Stomach (tissue), 9 donors: ENCODE data around the gene RND1. TPM values are rescaled to one million over a fixed set of nuclear protein-coding genes. Genes with fewer than 3 reads are reported as not detected.
"Not testable (repeated sequence)": the region's sequence is repeated elsewhere in the genome, so short reads cannot be mapped to it uniquely, and the experiment has no call there.

Experiments used
- DNase-seq, 2 donors: peaks; one replicate each; pipeline versions ENCODE4 v3.0.0 to v3.0.0-alpha.2; 2013 to 2019
- H3K27ac ChIP-seq, 5 donors: fragments of 200-600 bp in 4 of 5; sonication (generic) in 4 of 5; one replicate each; pipeline ENCODE4 v1.5.1; 2013 to 2019; ENCODE audit warnings: mild to moderate bottlenecking in 1 of 5, moderate library complexity in 1 of 5
- H3K27me3 ChIP-seq, 3 donors: fragments of 200-600 bp; sonication (generic); one replicate each; pipeline ENCODE4 v1.5.1; 2017 to 2019; ENCODE audit warnings: mixed run types in 1 of 3
- H3K36me3 ChIP-seq, 4 donors: fragments of 200-600 bp; sonication (generic); 1 replicate in 3 of 4; 2 replicates in 1 of 4; pipeline ENCODE4 v1.5.1; 2016 to 2019
- H3K4me1 ChIP-seq, 4 donors: fragments of 200-600 bp; sonication (generic); one replicate each; pipeline ENCODE4 v1.5.1; 2016 to 2019
- H3K4me3 ChIP-seq, 4 donors: fragments of 200-600 bp; sonication (generic) in 3 of 4; one replicate each; pipeline ENCODE4 v1.5.1; 2016 to 2019; ENCODE audit warnings: mild to moderate bottlenecking in 1 of 4
- H3K9me3 ChIP-seq, 4 donors: fragments of 200-600 bp; sonication (generic); one replicate each; pipeline ENCODE4 v1.5.1; 2016 to 2019
- EP300 ChIP-seq: sonication (generic); formaldehyde crosslinking; IDR thresholded peaks from one replicate; pipeline ENCODE4 v1.6.1; 2017; ENCODE audit warnings: antibody characterized with exemption
- POLR2A ChIP-seq, 4 donors: fragments of 450-650 bp; IDR thresholded peaks; one replicate each; pipeline ENCODE4 v1.6.1; 2016; ENCODE audit warnings: antibody characterized with exemption in 4 of 4, control low read depth in 2 of 4, mild to moderate bottlenecking in 1 of 4, moderate library complexity in 1 of 4
- POLR2AphosphoS5 ChIP-seq, 3 donors: sonication (generic); formaldehyde crosslinking; IDR thresholded peaks; one replicate each; pipeline ENCODE4 v1.6.1; 2016; ENCODE audit warnings: antibody characterized with exemption in 3 of 3
- WGBS, 5 donors: extraction: QIAGEN DNeasy Blood & Tissue Kit in 3 of 5; methylation state at CpG; one replicate each; pipeline versions ENCODE4 v1.1.5 to v1.1.7; 2013 to 2018; 5-methylcytosine and 5-hydroxymethylcytosine counted together
- intact Hi-C: fragments of 100-400 bp; cut with DNase I; formaldehyde crosslinking; loops from one replicate; pipeline ENCODE4 v1.15.1; 2023; ENCODE audit warnings: low total_unique reads
- polyA plus RNA-seq, 3 donors: library from polyadenylated mRNA; stranded (reverse); fragments of 200-250 nt; gene quantifications; one replicate each; pipeline ENCODE4 v1.2.3, GENCODE V29; 2013
- total RNA-seq, 5 donors: library from RNA; depleted of rRNA; stranded (reverse); fragments of >200 nt; gene quantifications; one replicate each; pipeline versions ENCODE4 v1.1.0 to v1.2.3, GENCODE V29; 2014 to 2016
- TF ChIP-seq, protein P1 (sequence below), 7 experiments: fragments of 450-650 bp in 4 of 7; fragments of 200-600 bp in 3 of 7; sonication (generic) in 3 of 7; IDR thresholded peaks; one replicate each; pipeline ENCODE4 v1.5.1; 2016 to 2019; ENCODE audit warnings: antibody characterized with exemption in 7 of 7, control low read depth in 2 of 7, mild to moderate bottlenecking in 1 of 7
- donor health status: healthy with polysubstance abuse.
- donor health status: Bipolar disorder and iron deficiency.
- donor health status: healthy.

The RND1 gene
- total and polyA plus RNA-seq, 8 donors = 3.5 to 21.0 (median 12.2) TPM; not detected in 1

- no peak overlapping the region for H3K4me3 ChIP-seq
- no peaks in the 10 kb centered on the region for H3K9me3 ChIP-seq
- no peak for DNase-seq
- 86 to 96% (median 95%) methylated on average over 5 of the region's 5 CpGs for WGBS, 5 donors
- peaks cover 0 to 25% (median 12%) of the 10 kb centered on the region in 4 donors for H3K4me1 ChIP-seq
- H3K27me3 ChIP-seq = peaks cover 0 to 23% (median 0%) of the 10 kb centered on the region in 3 donors
- H3K27ac ChIP-seq = no peak overlapping the region
- TF ChIP-seq, protein P1, sequence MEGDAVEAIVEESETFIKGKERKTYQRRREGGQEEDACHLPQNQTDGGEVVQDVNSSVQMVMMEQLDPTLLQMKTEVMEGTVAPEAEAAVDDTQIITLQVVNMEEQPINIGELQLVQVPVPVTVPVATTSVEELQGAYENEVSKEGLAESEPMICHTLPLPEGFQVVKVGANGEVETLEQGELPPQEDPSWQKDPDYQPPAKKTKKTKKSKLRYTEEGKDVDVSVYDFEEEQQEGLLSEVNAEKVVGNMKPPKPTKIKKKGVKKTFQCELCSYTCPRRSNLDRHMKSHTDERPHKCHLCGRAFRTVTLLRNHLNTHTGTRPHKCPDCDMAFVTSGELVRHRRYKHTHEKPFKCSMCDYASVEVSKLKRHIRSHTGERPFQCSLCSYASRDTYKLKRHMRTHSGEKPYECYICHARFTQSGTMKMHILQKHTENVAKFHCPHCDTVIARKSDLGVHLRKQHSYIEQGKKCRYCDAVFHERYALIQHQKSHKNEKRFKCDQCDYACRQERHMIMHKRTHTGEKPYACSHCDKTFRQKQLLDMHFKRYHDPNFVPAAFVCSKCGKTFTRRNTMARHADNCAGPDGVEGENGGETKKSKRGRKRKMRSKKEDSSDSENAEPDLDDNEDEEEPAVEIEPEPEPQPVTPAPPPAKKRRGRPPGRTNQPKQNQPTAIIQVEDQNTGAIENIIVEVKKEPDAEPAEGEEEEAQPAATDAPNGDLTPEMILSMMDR (IDR thresholded peaks at IDR 0.05) = no peak
- TF ChIP-seq POLR2A (IDR thresholded peaks at IDR 0.05) = no peak
- no peak for TF ChIP-seq POLR2AphosphoS5 (IDR thresholded peaks at IDR 0.05)
- no peak for TF ChIP-seq EP300
- intact Hi-C loops = loop anchor here (5.0 kb wide), 1 partner anchor 33 kb away; no protein-coding TSS in a partner anchor
- H3K36me3 ChIP-seq = peaks cover 3 to 54% (median 39%) of the 10 kb centered on the region in 4 donors
These were observed 6.1 kb downstream of the RND1 start for GRCh38 chr12:48859607-48860006.

- no peak overlapping the region for H3K27ac ChIP-seq
- TF ChIP-seq EP300 (no peak), POLR2A (IDR thresholded peaks at IDR 0.05) (no peak), POLR2AphosphoS5 (IDR thresholded peaks at IDR 0.05) (no peak)
- TF ChIP-seq, protein P1 (IDR thresholded peaks at IDR 0.05) = no peak
- H3K27me3 ChIP-seq = peaks cover 0 to 8% (median 0%) of the 10 kb centered on the region in 3 donors
- WGBS, 5 donors = 84 to 90% (median 87%) methylated on average over 8 of the region's 8 CpGs
- DNase-seq = no peak
- no peaks in the 10 kb centered on the region for H3K9me3 ChIP-seq
- peaks cover 0 to 15% (median 6%) of the 10 kb centered on the region in 4 donors for H3K4me1 ChIP-seq
- H3K4me3 ChIP-seq = no peak overlapping the region
- H3K36me3 ChIP-seq = peaks cover 3 to 54% (median 39%) of the 10 kb centered on the region in 4 donors
- intact Hi-C loops = loop anchor here (5.0 kb wide), 1 partner anchor 34 kb away; no protein-coding TSS in a partner anchor
These were observed 7.6 kb downstream of the RND1 start for GRCh38 chr12:48858043-48858442.

DNA sequence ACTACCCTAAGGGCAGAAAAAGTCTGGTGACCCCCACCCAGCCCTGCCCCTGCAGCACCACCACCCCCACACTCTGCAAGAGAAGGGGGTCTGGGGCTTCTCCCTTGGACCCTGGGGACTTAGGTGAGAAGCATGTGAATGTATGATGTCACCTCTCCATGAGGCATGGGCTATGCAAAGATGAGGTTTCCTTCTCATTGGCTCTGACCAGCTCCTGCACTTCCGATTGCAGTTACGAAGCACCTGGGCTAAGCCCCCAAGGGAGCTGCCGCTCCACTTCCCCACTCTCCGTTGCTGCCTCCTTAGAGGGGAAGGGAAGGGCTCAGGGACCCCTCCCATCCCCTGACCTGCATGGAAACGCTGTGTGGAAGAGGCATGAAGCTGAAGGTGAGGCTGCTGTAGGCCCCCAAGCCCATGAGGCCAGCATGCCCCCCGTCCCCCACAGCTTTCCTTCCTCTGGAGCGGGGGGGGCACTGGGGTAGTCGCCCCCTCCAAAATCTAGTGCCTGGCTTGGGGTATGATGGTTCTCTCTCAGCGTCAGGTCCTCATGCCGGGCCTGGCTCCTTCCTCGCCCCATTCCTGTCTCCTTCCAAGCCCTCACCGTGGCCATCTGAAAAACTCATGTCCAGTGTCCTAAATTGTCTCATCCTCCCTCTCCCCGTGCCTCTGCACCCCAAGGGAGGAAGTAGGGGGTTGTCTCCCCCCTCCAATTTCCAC, 8.2 kb downstream of the RND1 start:
- 84 to 93% (median 88%) methylated on average over 9 to 13 of the region's 13 CpGs for WGBS, 5 donors
- intact Hi-C loops = loop anchor here (5.0 kb wide), 1 partner anchor 35 kb away; no protein-coding TSS in a partner anchor

GRCh38 chr12:48856379-48856778, 9.3 kb downstream of the RND1 start:
- Histone ChIP-seq H3K4me3 (no peak overlapping the region), H3K36me3 (peaks cover 3 to 44% (median 30%) of the 10 kb centered on the region in 4 donors), H3K9me3 (no peaks in the 10 kb centered on the region), H3K27me3 (no peaks in the 10 kb centered on the region), H3K27ac (no peak overlapping the region), H3K4me1 (peaks cover 7 to 15% (median 11%) of the 10 kb centered on the region in 4 donors)
- intact Hi-C loops = loop anchor here (5.0 kb wide), 1 partner anchor 36 kb away; no protein-coding TSS in a partner anchor
- TF ChIP-seq, protein P1 (IDR thresholded peaks at IDR 0.05) = no peak
- no peak for TF ChIP-seq POLR2AphosphoS5 (IDR thresholded peaks at IDR 0.05)
- no peak for TF ChIP-seq EP300
- no peak for TF ChIP-seq POLR2A (IDR thresholded peaks at IDR 0.05)
- WGBS, 5 donors = 55 to 82% (median 67%) methylated on average over 2 of the region's 2 CpGs
- no peak for DNase-seq

More for the DNA sequence above, 8.2 kb downstream of the RND1 start:
- peaks cover 6 to 15% (median 9%) of the 10 kb centered on the region in 4 donors for H3K4me1 ChIP-seq
- DNase-seq = no peak
- H3K27me3 ChIP-seq = peaks cover 0 to 2% (median 0%) of the 10 kb centered on the region in 3 donors
- H3K27ac ChIP-seq = no peak overlapping the region
- no peaks in the 10 kb centered on the region for H3K9me3 ChIP-seq
- TF ChIP-seq EP300 (no peak), POLR2A (IDR thresholded peaks at IDR 0.05) (no peak), POLR2AphosphoS5 (IDR thresholded peaks at IDR 0.05) (no peak)
- TF ChIP-seq, protein P1 (IDR thresholded peaks at IDR 0.05) = no peak
- peaks cover 3 to 54% (median 39%) of the 10 kb centered on the region in 4 donors for H3K36me3 ChIP-seq
- H3K4me3 ChIP-seq = no peak overlapping the region

DNA sequence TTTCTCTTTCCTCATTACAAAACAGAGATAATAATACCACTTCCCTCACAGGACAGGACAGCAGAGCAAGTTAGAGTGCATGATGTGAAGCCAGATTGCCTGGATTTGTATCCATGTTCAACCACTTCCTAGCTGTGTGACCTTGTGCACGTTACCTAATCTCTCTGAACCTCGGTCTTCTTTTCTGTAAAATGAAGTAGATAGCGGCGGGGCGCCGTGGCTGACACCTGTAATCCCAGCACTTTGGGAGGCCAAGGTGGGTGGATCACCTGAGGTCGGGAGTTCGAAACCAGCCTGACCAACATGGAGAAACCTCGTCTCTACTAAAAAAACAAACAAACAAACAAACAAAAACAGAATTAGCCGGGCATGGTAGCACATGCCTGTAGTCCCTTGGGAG, 10.7 kb downstream of the RND1 start:
- not testable (repeated sequence) for H3K27me3 ChIP-seq, DNase-seq, H3K27ac ChIP-seq, H3K4me3 ChIP-seq, H3K9me3 ChIP-seq
- WGBS, 5 donors = 73 to 86% (median 85%) methylated on average over 10 of the region's 10 CpGs
- intact Hi-C loops = loop anchor here (5.0 kb wide), 1 partner anchor 37 kb away; no protein-coding TSS in a partner anchor
- peaks cover 18 to 29% (median 25%) of the 10 kb centered on the region in 4 donors for H3K4me1 ChIP-seq
- peaks cover 3 to 30% (median 19%) of the 10 kb centered on the region in 4 donors for H3K36me3 ChIP-seq
